PFSK-1 (cell line): ENCODE data around the gene COX17.

Source experiments
- POLR2AphosphoS5 ChIP-seq: IDR thresholded peaks from 2 replicates; pipeline ENCODE4 v1.6.1; 2012; ENCODE audit warnings: low read depth, mild to moderate bottlenecking, control low read depth, low read length, moderate library complexity
- TAF1 ChIP-seq: IDR thresholded peaks from 2 replicates; pipeline ENCODE4 v1.6.1; 2012; ENCODE audit warnings: low read length, control low read depth, borderline replicate concordance; ENCODE audit not compliant: insufficient read depth

- no peak for TF ChIP-seq POLR2AphosphoS5
- TF ChIP-seq TAF1: no peak
These were observed 16.4 kb downstream of the COX17 start, which contains the start of gene POPDC2 for GRCh38 chr3:119660474-119661440.
